ENCODE data around the gene ATOH8. TPM values are rescaled to one million over a fixed set of nuclear protein-coding genes. Genes with fewer than 3 reads are reported as not detected.

The ATOH8 gene
- total RNA-seq, 3 donors from 2014 or later, result 1.9 to 8.7 (median 2.8) TPM

DNA sequence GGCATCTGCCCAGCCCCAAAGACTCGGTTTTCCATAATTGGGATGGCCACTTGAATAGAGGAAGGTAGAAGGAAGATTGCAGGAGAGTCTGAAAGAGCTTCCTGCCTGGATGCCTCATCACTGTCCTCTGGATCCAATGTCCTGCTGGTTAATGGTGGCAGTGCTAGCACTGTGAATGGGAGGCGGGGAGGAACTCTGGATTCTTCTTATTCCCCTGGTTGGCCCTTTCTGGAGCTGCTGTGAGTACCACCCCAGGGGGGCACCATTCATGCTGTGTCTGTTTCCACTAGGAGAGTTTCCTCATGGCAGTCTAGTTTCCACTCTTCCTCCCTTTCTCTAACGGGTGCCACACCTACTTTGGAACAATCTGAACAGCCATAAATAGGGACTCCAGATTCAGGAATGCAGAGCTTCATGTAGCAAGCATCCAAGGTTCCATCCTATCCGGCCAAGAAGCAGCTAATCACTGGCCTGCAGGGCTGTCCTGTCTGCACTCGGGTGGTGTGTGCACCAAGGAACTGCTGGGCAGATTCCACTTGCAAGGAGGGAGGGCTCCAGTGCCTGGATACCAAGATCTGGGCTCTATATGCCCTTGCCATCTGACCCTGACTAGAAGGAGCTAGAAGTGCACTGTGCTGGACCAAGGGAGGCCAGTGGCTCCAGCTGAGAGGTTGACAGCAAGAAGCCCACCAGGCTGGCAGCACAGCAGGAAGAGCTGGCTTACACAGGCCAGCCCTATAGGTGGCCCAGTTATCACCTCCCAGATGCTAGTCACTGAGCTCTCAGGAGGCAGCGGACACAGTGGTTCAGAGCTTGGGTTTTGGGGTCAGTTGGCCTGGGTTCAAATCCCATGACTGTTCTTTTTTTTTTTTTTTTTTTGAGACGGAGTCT is 4.6 kb upstream of the ATOH8 start:
- no peak for DNase-seq
- Histone ChIP-seq H3K4me3 (no peak overlapping the region), H3K9me3 (no peaks in the 10 kb centered on the region), H3K36me3 (ENCODE audit: low read depth) (no peaks in the 10 kb centered on the region), H3K4me1 (ENCODE audit: low read depth) (peaks cover 6% of the 10 kb centered on the region)
- ATAC-seq, result no peak
- intact Hi-C loops (cut with DNase I, micrococcal nuclease), result no loop called here
- no peak for TF ChIP-seq CTCF (IDR thresholded peaks at IDR 0.05)

GRCh38 chr2:85750587-85751575 is 2.9 kb upstream of the ATOH8 start:
- peak; percentile 45 for TF ChIP-seq CTCF (IDR thresholded peaks at IDR 0.05)
- Histone ChIP-seq H3K4me3 (no peak overlapping the region), H3K36me3 (ENCODE audit: low read depth) (no peaks in the 10 kb centered on the region), H3K9me3 (no peaks in the 10 kb centered on the region), H3K4me1 (ENCODE audit: low read depth) (peaks cover 15% of the 10 kb centered on the region)
- intact Hi-C loops (cut with DNase I, micrococcal nuclease), result no loop called here
- DNase-seq (peak in 2 of 3 donors; percentile 78 to 88), ATAC-seq (peak; percentile 63)

DNA sequence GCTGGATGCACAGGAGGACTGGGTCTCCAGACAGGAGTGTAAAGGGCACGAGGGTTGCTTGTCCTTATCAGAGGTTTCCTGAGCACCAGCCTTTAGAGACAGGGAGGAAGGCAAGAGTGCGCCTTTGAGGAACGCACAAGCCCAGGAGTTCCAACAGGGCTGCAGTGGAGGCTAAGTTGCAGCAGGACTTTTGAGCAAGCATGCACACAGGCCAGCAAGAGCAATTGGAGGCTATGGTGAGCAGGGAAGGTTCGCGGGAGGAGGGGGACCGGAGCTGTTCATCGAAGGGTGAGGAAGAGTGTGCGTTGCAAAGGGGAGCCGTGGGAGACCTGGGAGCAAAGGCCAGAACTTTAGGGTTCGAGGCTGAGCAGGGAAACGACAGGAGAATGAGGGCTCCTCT is 2.2 kb upstream of the ATOH8 start:
- TF ChIP-seq CTCF (IDR thresholded peaks at IDR 0.05), result no peak
- intact Hi-C loops (cut with DNase I, micrococcal nuclease), result no loop called here
- DNase-seq, result peak in 1 of 3 donors; percentile 17
- Histone ChIP-seq H3K4me3 (no peak overlapping the region), H3K4me1 (ENCODE audit: low read depth) (peaks cover 20% of the 10 kb centered on the region), H3K36me3 (ENCODE audit: low read depth) (no peaks in the 10 kb centered on the region), H3K9me3 (no peaks in the 10 kb centered on the region)
- no peak for ATAC-seq

DNA sequence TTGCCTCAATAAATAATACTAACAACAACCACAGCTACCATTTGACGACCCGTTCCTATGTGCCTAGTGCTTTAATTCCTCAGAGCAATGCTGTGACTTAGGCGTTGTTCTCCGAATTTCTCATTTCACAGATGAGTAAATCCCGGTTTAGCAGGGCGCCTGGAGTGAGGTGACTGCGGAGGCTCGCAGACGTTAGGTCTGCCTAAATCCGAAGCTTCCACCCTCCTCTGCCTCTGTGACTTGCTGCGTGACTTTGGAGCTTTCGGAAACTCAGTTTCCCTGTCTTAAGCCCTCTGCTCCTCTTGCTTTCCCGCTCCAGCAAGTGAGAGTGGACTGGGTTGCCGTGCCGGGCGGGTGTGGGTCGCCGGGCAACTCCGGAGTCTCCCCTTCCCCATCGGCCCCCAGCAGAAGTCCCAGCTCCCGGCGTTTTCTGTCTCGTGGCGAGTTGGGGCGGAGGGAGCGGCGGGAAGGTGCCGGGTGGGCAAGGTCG is 711 bp upstream of the ATOH8 start:
- Histone ChIP-seq H3K4me3 (no peak overlapping the region), H3K36me3 (ENCODE audit: low read depth) (no peaks in the 10 kb centered on the region), H3K9me3 (no peaks in the 10 kb centered on the region), H3K4me1 (ENCODE audit: low read depth) (peaks cover 31% of the 10 kb centered on the region)
- TF ChIP-seq CTCF (IDR thresholded peaks at IDR 0.05), result no peak
- DNase-seq (no peak), ATAC-seq (no peak)
- intact Hi-C loops (cut with DNase I, micrococcal nuclease), result no loop called here

- intact Hi-C loops (cut with DNase I, micrococcal nuclease), result no loop called here
Measured at GRCh38 chr2:85754313-85755095, 713 bp downstream of the ATOH8 start.

More at GRCh38 chr2:85754313-85755095, 713 bp downstream of the ATOH8 start:
- ATAC-seq, result peak; percentile 24
- no peak for TF ChIP-seq CTCF (IDR thresholded peaks at IDR 0.05)
- H3K9me3 ChIP-seq, result no peaks in the 10 kb centered on the region
- H3K36me3 ChIP-seq (ENCODE audit: low read depth), result no peaks in the 10 kb centered on the region
- peaks cover 34% of the 10 kb centered on the region for H3K4me1 ChIP-seq (ENCODE audit: low read depth)
- peak; percentile 37 to 62 (median 51) for DNase-seq
- H3K4me3 ChIP-seq, result peak overlapping the region; percentile 31
